GM21515 (cell line): ENCODE results near the gene PRPF19.

ENCODE experiments used
- ATAC-seq: cut with Tn5 transposase; IDR thresholded peaks from one replicate; pipeline ENCODE4 v1.9.1; 2021; ENCODE audit not compliant: unreplicated experiment

The PRPF19 gene

GRCh38 chr11:60906132-60906972 lies at the start of gene PRPF19:
TSS of gene PRPF19 (minus strand) at chr11:60906585. CDS start at chr11:60906382, 203 bp downstream.
- peak; percentile 73 for ATAC-seq

- ATAC-seq: no peak
Measured at GRCh38 chr11:60955571-60955970, 49.2 kb upstream of the PRPF19 start.

DNA sequence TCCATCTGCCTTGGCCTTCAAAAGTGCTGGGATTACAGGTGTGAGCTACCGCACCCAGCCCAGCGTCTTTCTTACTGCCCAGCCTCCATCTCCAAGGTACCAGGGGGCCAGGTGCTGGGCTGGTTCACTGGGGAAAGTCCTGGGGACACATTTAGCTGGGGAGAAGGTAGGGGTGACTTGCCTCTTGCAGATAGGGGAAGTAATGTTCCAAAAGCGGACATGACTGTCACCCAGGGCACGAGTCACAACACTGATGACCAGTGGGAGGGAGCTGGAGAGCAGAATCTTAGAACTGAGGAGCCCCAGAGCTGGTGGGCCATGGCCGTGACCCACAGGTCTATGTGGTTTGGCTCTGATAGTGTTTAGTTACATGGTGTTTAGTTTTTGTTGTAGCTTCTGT lies 48.0 kb upstream of the PRPF19 start:
- no peak for ATAC-seq

GRCh38 chr11:60953781-60954180 lies 47.4 kb upstream of the PRPF19 start:
- no peak for ATAC-seq

- peak; percentile 12 for ATAC-seq
Measured at GRCh38 chr11:60952742-60953170, 46.4 kb upstream of the PRPF19 start.

DNA sequence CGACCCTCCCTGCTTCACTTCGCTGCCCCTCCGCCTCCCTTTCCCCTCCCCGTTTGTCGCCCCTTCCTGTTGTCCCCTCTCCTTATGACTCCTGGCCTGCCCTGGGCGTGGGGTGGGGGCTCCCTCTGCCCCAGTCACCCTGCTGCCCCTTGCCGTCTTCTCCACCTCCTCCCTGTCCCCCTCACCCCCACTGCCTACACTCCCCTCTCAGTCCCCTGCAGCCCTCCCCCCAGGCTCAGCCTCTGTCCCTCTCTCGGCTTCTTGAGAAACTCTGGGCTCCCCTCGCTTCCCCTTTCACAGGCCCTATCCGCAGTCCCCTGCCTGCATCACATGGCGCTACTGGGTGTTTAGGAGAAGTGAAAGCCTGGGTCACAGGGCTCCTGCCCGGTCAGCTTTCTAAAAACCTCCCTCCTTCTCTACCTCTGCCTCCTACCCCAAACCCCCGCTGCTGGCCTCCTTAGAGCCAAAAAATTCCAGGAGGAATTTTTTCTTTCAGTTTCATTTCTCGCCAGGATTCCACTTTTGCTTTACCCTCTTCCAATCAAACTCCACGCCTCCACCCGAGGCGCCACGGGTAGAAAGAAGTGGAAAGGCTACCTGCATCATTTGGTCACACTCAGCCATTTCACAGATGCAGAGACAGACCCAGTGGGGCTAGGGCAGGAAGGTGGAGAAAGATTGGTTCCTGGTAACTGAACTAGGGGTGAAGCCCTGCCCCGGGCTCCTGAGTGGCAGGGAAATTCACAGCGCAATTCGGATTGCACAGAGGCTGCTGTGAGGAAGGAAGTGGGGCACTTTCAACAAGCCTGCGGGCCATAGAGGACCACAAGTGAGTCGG lies 45.7 kb upstream of the PRPF19 start, which contains the start of gene SLC15A3:
TSS of gene SLC15A3 (minus strand) at position 273 of the 838 bp plus-strand sequence. CDS start 625 bp downstream, outside the sequence.
- ATAC-seq: peak; percentile 78

DNA sequence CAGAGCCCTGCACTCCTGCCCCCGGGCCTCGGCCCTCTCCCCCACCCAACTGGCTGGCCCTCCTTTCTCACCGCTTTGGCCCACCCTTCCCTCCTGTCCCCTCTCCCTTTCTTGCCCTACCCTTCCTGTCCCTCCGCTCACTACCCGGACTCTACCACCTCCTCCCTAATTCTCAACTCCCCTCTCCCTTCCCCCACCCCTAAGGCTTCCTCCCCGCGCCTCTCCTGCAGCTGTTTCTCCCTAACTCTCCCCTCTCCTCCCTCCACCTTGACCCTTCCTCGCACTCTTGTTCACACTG lies 45.2 kb upstream of the PRPF19 start:
- no peak for ATAC-seq

- ATAC-seq: no peak
Measured at GRCh38 chr11:60950933-60951605, 44.7 kb upstream of the PRPF19 start.

GRCh38 chr11:60950024-60950423 lies 43.6 kb upstream of the PRPF19 start:
- no peak for ATAC-seq

DNA sequence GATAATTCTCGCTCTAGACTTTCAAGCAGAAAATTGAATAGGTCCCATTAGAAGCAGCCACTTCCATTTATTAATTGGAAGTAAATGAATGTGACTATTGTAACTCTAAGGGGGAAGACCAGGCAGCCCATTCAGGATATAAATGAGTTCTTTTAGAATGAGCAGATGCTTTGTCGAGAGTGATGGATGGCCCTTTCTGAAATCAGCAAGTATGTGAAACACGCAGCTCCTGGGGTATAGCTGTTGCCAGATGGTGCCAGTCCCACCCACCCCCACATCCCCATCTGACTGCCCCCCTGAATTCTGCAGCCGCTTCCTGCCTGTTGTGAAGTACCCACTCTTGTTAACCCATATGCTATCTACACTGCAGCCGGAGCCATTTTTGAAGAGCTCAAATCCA lies 41.9 kb upstream of the PRPF19 start:
- ATAC-seq: no peak

DNA sequence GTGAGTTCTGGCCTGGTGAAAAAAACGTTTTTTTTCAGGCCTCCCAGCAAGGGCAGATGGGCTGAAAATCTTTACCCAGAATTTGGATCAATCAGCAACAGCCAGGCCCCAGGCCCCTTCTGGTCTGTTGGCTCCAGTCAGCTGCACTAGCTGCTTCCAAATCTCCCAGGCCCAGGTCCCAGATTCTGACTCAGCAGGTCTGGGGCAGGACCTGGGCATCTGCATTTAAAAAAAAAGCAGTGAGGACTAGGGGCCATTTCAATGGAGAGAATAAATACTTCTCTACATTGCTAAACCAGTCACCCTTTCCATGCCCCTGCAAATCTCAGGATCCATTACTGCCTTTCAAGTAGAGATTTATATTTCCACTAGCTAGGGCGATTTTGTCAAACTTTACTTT lies 41.3 kb upstream of the PRPF19 start:
- no peak for ATAC-seq

GRCh38 chr11:60946601-60947264 lies 40.3 kb upstream of the PRPF19 start:
- ATAC-seq: no peak

- ATAC-seq: no peak
Measured at GRCh38 chr11:60945295-60945667, 38.9 kb upstream of the PRPF19 start.

DNA sequence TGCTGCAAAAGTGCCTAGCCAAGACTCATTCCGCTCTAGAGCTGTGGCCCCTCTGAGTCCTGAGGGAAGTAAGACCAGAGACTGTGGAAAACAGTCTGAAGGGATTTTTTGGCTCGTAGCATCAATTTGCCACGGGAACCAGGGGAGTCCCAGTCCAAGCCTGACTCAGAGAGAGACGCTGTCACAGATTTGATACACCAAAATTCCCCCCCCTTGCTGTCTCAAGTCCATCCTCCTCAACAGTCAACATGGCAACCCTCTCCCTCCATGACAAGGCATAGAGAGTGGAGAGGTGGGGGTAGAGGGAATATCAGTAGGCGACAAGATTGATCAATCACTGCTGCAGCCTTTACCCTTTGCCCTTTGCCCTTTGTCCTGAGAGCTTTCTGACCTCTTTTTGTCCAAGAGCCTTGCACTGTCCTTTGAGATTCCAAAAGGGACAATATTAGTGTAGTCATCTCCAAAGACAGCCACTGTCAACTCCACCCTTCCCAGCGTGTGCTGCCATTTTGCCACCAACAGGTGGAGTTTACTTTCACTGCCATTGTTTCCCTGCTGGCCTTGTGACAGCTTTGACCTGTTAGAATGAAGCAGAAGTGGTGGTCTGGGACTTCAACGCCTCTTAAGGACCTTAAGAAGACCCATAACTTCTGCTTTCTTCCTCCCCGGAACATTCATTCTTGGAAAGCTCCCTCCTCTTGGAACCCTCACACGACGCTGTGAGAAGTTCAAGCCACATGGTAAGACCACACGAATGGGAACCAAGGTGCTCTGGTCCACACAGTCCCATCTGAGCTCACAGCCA lies 38.3 kb upstream of the PRPF19 start:
- no peak for ATAC-seq

DNA sequence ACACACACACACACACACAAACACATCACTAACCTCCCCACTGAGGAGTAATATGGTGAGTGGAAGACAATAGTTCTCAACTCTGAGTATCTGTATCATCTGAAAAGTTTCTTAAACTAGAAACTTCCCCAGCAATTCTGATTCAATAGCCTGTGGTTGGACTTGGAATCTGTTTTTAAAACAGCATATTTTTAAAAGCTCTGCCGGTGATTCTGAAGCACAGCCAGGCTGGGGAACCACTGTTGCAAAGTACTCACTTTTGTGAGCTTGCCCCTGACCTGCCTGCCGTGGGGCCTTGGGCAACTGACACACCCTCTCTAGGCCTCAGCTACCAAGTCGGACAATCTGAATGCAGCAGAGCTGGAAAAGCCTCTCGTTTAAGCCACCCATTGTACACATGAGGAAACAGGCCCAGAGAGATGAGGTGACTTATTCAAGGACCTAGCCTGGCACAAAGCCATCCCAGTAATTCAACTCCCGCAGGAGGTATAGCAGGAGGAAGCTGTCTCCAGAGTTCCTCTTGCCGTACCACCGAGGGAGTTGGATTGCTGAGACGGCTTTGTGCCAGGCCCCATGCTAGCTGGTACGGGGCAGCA lies 36.7 kb upstream of the PRPF19 start:
- ATAC-seq: no peak

DNA sequence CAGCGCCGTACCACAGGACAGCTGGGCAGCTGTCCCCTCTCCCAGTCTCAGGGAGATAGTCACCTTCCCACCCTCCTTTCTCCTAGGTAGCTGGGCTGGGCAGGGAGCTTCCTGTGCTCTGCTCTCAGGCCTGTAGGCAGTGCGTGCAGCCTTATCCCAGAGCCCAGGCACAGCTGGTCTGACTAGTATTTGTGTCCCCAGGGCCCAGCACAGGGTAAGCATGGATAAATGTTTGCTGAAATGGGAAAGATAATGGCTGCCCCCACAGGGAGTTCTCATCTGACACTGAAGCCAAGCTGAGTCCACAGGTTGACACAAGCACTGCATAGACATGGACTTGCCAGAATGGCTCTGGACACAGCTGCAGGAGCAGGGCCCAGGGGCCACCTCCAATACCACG lies 35.8 kb upstream of the PRPF19 start:
- ATAC-seq: no peak

DNA sequence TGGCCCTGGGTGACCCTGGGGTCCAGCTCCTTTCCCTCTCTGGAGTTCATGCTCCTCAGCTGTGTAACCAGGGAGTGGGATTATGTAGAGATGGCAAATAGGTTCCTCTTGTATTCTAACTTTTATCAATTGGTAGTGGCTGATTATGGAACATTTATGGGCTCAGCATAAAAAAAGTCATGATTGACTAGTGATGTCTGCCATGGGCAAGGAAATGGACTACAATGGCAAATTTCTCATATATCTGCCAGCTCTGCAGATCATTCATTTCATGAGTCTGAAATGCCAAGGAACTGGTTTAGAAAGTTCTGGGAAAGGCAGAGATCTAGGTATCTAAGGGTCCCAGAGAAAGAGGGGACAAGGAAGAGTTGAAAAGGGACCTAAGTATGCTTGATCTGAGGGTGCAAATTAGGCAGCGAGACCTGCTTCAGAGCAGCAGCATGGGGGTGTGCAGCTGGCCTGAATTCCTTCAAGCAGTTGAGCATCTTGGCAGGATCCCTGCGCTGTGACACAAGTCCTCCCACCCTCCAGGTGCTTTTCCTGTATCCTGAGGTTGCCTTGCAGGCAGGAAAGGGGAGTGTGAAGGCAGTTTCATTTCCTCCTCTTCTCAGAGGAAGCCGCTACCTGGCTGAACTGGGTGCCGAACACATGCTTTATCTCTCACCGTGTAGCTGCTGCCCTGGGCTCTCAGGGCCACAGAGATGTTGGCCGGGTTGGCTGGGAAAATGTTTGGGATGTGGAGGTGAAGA lies 35.2 kb upstream of the PRPF19 start:
- no peak for ATAC-seq

- no peak for ATAC-seq
Measured at GRCh38 chr11:60939855-60940254, 33.5 kb upstream of the PRPF19 start.

DNA sequence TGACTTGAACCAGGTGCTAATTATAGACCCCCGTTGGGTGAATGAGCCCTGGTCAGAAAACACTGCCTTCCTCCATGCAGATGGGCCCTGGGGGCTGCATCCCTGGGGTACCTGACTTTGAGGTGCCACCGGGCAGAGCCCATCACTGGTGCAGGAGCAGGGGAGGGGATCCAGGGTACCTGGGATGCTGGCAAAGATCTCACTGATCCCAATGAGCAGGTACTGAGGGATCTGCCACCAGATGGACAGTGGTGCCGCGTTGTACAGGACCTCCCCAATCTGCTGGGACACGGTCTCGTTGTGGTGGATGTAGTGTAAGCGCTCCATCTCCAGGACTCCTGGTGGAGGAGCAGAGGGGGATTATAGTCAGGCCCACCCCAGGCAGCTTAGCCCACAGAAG lies 32.9 kb upstream of the PRPF19 start:
- ATAC-seq: no peak
